HG02970 (cell line): ENCODE data around the gene ADGRB3.
"Not testable (repeated sequence)": the region's sequence is repeated elsewhere in the genome, so short reads cannot be mapped to it uniquely, and the experiment has no call there.

Experiments used
- ATAC-seq: cut with Tn5 transposase; IDR thresholded peaks from one replicate; pipeline ENCODE4 v1.9.1; 2021; ENCODE audit warnings: mild to moderate bottlenecking, moderate library complexity, moderate number of reproducible peaks; ENCODE audit not compliant: unreplicated experiment, low FRiP score

The ADGRB3 gene

GRCh38 chr6:68642977-68643376, 7.9 kb downstream of the ADGRB3 start:
- no peak for ATAC-seq

- ATAC-seq: no peak
Measured at GRCh38 chr6:68649669-68650068, 14.6 kb downstream of the ADGRB3 start.

- ATAC-seq: no peak
Measured at GRCh38 chr6:68650142-68650541, 15.1 kb downstream of the ADGRB3 start.

GRCh38 chr6:68651011-68651985, 16.2 kb downstream of the ADGRB3 start:
- no peak for ATAC-seq

- ATAC-seq: no peak
Measured at GRCh38 chr6:68652117-68652536, 17.0 kb downstream of the ADGRB3 start.

- ATAC-seq: no peak
Measured at GRCh38 chr6:68653074-68653705, 18.1 kb downstream of the ADGRB3 start.

- no peak for ATAC-seq
Measured at GRCh38 chr6:68653706-68654089, 18.6 kb downstream of the ADGRB3 start.

GRCh38 chr6:68654134-68654533, 19.1 kb downstream of the ADGRB3 start:
- no peak for ATAC-seq

- no peak for ATAC-seq
Measured at GRCh38 chr6:68655028-68655427, 19.9 kb downstream of the ADGRB3 start.

GRCh38 chr6:68657374-68658139, 22.5 kb downstream of the ADGRB3 start:
- no peak for ATAC-seq

- ATAC-seq: no peak
Measured at GRCh38 chr6:68658338-68658737, 23.3 kb downstream of the ADGRB3 start.

GRCh38 chr6:68673255-68673654, 38.2 kb downstream of the ADGRB3 start:
- no peak for ATAC-seq

- no peak for ATAC-seq
Measured at GRCh38 chr6:68675548-68675947, 40.5 kb downstream of the ADGRB3 start.

- not testable (repeated sequence) for ATAC-seq
Measured at GRCh38 chr6:68676094-68676493, 41.0 kb downstream of the ADGRB3 start.

GRCh38 chr6:68677058-68677457, 42.0 kb downstream of the ADGRB3 start:
- ATAC-seq: no peak

GRCh38 chr6:68679399-68679798, 44.3 kb downstream of the ADGRB3 start:
- no peak for ATAC-seq

- ATAC-seq: no peak
Measured at GRCh38 chr6:68680264-68680663, 45.2 kb downstream of the ADGRB3 start.

- no peak for ATAC-seq
Measured at GRCh38 chr6:68689910-68690309, 54.8 kb downstream of the ADGRB3 start.

- ATAC-seq: no peak
Measured at GRCh38 chr6:68691120-68691519, 56.0 kb downstream of the ADGRB3 start.

- ATAC-seq: no peak
Measured at GRCh38 chr6:68693271-68693670, 58.2 kb downstream of the ADGRB3 start.

GRCh38 chr6:68695403-68695802, 60.3 kb downstream of the ADGRB3 start:
- no peak for ATAC-seq
